OCI-LY1 (cell line): Measurements from ENCODE around the gene JAKMIP1.

Experiments
- H2AFZ ChIP-seq: fragments of 200-600 bp; sonication (generic), shearing (Covaris generic); 2 replicates; pipeline ENCODE4 v1.6.0; 2014; ENCODE audit warnings: antibody characterized with exemption, mild to moderate bottlenecking, low read length
- H3F3A ChIP-seq: fragments of 200-600 bp; sonication (generic), shearing (Covaris generic); 2 replicates; pipeline ENCODE4 v1.6.0; 2014; ENCODE audit warnings: mild to moderate bottlenecking, antibody characterized with exemption, low read length, moderate library complexity; ENCODE audit not compliant: insufficient read depth
- H3K27ac ChIP-seq: fragments of 200-600 bp; sonication (generic); 2 replicates; pipeline ENCODE4 v1.5.1; 2014; ENCODE audit warnings: low read length, mixed run types, mild to moderate bottlenecking, low read depth; ENCODE audit not compliant: poor library complexity, severe bottlenecking
- H3K27me3 ChIP-seq: fragments of 200-600 bp; sonication (generic); 2 replicates; pipeline ENCODE4 v1.6.0; 2014; ENCODE audit warnings: antibody characterized with exemption, mild to moderate bottlenecking, low read length, moderate library complexity; ENCODE audit not compliant: insufficient read depth
- H3K36me3 ChIP-seq: fragments of 200-600 bp; sonication (generic); 2 replicates; pipeline ENCODE4 v1.6.1; 2014; ENCODE audit warnings: mild to moderate bottlenecking, antibody characterized with exemption, low read length, moderate library complexity, mixed read lengths; ENCODE audit not compliant: insufficient read depth
- H3K4me1 ChIP-seq: fragments of 200-600 bp; sonication (generic); 2 replicates; pipeline ENCODE4 v1.5.1; 2014; ENCODE audit warnings: mild to moderate bottlenecking, low read length, moderate library complexity; ENCODE audit not compliant: insufficient read depth, severe bottlenecking
- H3K4me2 ChIP-seq: fragments of 200-600 bp; sonication (generic), shearing (Covaris generic); 2 replicates; pipeline ENCODE4 v1.6.1; 2014; ENCODE audit warnings: low read length
- H3K4me3 ChIP-seq: fragments of 200-600 bp; sonication (generic); 2 replicates; pipeline ENCODE4 v1.5.1; 2014; ENCODE audit warnings: low read length, low read depth, mild to moderate bottlenecking, mixed read lengths; ENCODE audit not compliant: poor library complexity, severe bottlenecking
- H3K79me2 ChIP-seq: fragments of 200-600 bp; shearing (Covaris generic); 2 replicates; pipeline ENCODE4 v1.6.1; 2016; ENCODE audit warnings: mixed run types, low read length, mixed read lengths; ENCODE audit not compliant: insufficient read depth
- H3K9ac ChIP-seq: fragments of 200-600 bp; sonication (generic), shearing (Covaris generic); 2 replicates; pipeline ENCODE4 v1.6.1; 2014; ENCODE audit warnings: mild to moderate bottlenecking, low read length, mixed read lengths
- H3K9me2 ChIP-seq: fragments of 200-600 bp; sonication (generic), shearing (Covaris generic); 2 replicates; pipeline ENCODE4 v1.6.1; 2014; ENCODE audit warnings: low read depth, mild to moderate bottlenecking, low read length, mixed read lengths
- H3K9me3 ChIP-seq: fragments of 200-600 bp; shearing (Covaris generic); 2 replicates; pipeline ENCODE4 v1.6.1; 2014; ENCODE audit warnings: low read length, mixed read lengths
- H4K20me1 ChIP-seq: fragments of 200-600 bp; sonication (generic), shearing (Covaris generic); 2 replicates; pipeline ENCODE4 v1.6.0; 2016; ENCODE audit warnings: mild to moderate bottlenecking, low read length; ENCODE audit not compliant: insufficient read depth
- CTCF ChIP-seq: fragments of 200-600 bp; sonication (generic), shearing (Covaris generic); IDR thresholded peaks from 2 replicates; pipeline ENCODE4 v1.5.1; 2017; ENCODE audit warnings: mild to moderate bottlenecking, antibody characterized with exemption, low read length, moderate library complexity, mixed read lengths
- EZH2 ChIP-seq: fragments of 200-600 bp; sonication (generic), shearing (Covaris generic); IDR thresholded peaks from 2 replicates; pipeline ENCODE4 v1.8.0; 2017; ENCODE audit warnings: borderline replicate concordance, mixed run types, mild to moderate bottlenecking, antibody characterized with exemption, low read length, moderate library complexity, mixed read lengths

Gene JAKMIP1

DNA sequence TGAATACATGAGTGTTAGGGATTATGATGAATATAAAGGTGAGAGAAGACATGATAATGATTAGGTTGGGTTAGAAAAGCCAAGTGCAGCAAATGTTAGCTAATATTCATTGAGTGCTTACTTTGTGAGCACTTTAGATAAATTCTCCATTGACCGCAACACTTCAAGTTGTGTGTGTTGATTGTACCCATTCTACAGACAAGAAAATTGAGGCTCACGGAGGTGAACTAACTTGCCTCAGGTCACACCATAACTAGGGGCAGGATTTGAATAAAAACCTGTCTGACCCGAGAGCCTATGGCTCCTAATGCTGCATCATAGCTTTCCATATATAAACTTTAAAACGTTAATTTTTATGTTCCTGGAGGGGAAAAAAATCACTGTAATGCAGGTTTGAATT is 167.0 kb downstream of the JAKMIP1 start:
- H3F3A ChIP-seq: no peaks in the 10 kb centered on the region
- H3K9me3 ChIP-seq: no peaks in the 10 kb centered on the region
- no peak overlapping the region for H3K4me3 ChIP-seq
- no peak overlapping the region for H2AFZ ChIP-seq
- no peaks in the 10 kb centered on the region for H3K27me3 ChIP-seq
- no peaks in the 10 kb centered on the region for H3K9me2 ChIP-seq
- H3K36me3 ChIP-seq: no peaks in the 10 kb centered on the region
- no peaks in the 10 kb centered on the region for H3K4me1 ChIP-seq
- H3K79me2 ChIP-seq: no peaks in the 10 kb centered on the region
- no peaks in the 10 kb centered on the region for H4K20me1 ChIP-seq
- no peak overlapping the region for H3K9ac ChIP-seq
- no peak overlapping the region for H3K27ac ChIP-seq
- no peak for TF ChIP-seq EZH2
- no peak for TF ChIP-seq CTCF
- no peak overlapping the region for H3K4me2 ChIP-seq

- no peak overlapping the region for H3K4me3 ChIP-seq
- H3K9me2 ChIP-seq: no peaks in the 10 kb centered on the region
- no peaks in the 10 kb centered on the region for H3K9me3 ChIP-seq
- H3K4me1 ChIP-seq: no peaks in the 10 kb centered on the region
- H3F3A ChIP-seq: no peaks in the 10 kb centered on the region
- no peak overlapping the region for H3K27ac ChIP-seq
- no peaks in the 10 kb centered on the region for H4K20me1 ChIP-seq
- H3K79me2 ChIP-seq: no peaks in the 10 kb centered on the region
- H2AFZ ChIP-seq: no peak overlapping the region
- no peak for TF ChIP-seq EZH2
- no peak for TF ChIP-seq CTCF
- H3K4me2 ChIP-seq: no peak overlapping the region
- H3K9ac ChIP-seq: no peak overlapping the region
- no peaks in the 10 kb centered on the region for H3K27me3 ChIP-seq
- no peaks in the 10 kb centered on the region for H3K36me3 ChIP-seq
Measured at GRCh38 chr4:6032249-6033244, 167.8 kb downstream of the JAKMIP1 start.

GRCh38 chr4:6031846-6032245 is 168.5 kb downstream of the JAKMIP1 start:
- Histone ChIP-seq H2AFZ (no peak overlapping the region), H3K4me2 (no peak overlapping the region), H3K27me3 (no peaks in the 10 kb centered on the region), H3F3A (no peaks in the 10 kb centered on the region), H3K79me2 (no peaks in the 10 kb centered on the region), H3K9ac (no peak overlapping the region), H3K9me3 (no peaks in the 10 kb centered on the region), H3K4me3 (no peak overlapping the region), H3K36me3 (no peaks in the 10 kb centered on the region), H4K20me1 (no peaks in the 10 kb centered on the region), H3K27ac (no peak overlapping the region), H3K4me1 (no peaks in the 10 kb centered on the region), H3K9me2 (no peaks in the 10 kb centered on the region)
- TF ChIP-seq EZH2 (no peak), CTCF (no peak)
